Keratinocyte (primary cell): ENCODE data around the gene TIGD6.

Source experiments
- EZH2 ChIP-seq: IDR thresholded peaks from one replicate; pipeline ENCODE4 v1.6.1; 2012; ENCODE audit warnings: inconsistent platforms, mild to moderate bottlenecking, low read length, moderate library complexity
- TF ChIP-seq, protein P1 (sequence below), 3 experiments: IDR thresholded peaks in 1 of 3; conservative IDR thresholded peaks in 1 of 3; optimal IDR thresholded peaks in 1 of 3; 2 replicates in 2 of 3; 3 replicates in 1 of 3; pipeline versions ENCODE3 to v1.5.1; 2011; ENCODE audit warnings: low read length in 3 of 3, mild to moderate bottlenecking in 3 of 3, moderate library complexity in 2 of 3, control low read depth in 1 of 3, inconsistent platforms in 1 of 3; ENCODE audit not compliant: insufficient read depth in 2 of 3; ENCODE audit errors: extremely low read depth in 1 of 3

DNA sequence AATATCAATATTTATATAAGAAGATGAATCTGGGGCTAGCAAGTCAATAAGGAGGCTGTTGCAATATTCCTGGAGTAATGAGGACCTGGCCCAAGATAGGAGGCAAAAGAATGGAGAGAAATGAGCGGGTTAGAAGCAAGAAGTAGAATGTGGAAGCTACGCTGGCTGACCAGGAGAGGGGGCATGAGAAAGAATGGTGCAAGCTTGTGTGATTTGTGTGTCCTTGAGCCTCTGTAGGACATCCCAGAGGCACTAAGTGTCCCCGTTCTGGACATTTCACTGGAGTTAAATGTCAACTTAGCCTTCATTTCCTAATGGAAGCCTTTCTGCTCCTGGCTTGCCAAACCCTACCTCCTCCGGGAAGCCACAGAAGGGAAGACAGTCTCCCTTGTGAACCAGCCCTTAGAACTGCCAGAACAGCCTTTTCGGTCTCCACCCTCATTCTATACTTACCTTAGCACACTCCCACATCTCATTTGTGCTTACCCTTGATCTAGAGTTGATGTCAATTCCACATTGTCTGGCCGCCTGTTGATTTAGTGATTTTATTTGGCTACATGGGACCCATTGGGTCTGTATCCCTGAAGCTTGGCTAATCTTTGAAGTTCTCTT, 49.2 kb downstream of the TIGD6 start:
- TF ChIP-seq, protein P1, sequence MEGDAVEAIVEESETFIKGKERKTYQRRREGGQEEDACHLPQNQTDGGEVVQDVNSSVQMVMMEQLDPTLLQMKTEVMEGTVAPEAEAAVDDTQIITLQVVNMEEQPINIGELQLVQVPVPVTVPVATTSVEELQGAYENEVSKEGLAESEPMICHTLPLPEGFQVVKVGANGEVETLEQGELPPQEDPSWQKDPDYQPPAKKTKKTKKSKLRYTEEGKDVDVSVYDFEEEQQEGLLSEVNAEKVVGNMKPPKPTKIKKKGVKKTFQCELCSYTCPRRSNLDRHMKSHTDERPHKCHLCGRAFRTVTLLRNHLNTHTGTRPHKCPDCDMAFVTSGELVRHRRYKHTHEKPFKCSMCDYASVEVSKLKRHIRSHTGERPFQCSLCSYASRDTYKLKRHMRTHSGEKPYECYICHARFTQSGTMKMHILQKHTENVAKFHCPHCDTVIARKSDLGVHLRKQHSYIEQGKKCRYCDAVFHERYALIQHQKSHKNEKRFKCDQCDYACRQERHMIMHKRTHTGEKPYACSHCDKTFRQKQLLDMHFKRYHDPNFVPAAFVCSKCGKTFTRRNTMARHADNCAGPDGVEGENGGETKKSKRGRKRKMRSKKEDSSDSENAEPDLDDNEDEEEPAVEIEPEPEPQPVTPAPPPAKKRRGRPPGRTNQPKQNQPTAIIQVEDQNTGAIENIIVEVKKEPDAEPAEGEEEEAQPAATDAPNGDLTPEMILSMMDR (optimal IDR thresholded peaks at IDR 0.05 in 1 of 3, IDR thresholded peaks at IDR 0.05 in 1 of 3, conservative IDR thresholded peaks at IDR 0.05 in 1 of 3; ENCODE audit: extremely low read depth in 1 of 3, insufficient read depth in 2 of 3, low read length in 3 of 3): no peak
- TF ChIP-seq EZH2: no peak
